ENCODE results near the gene ATL1.

- TF ChIP-seq EZH2phosphoT487 (IDR thresholded peaks at IDR 0.05; ENCODE audit: unreplicated experiment) (no peak), CTCF (conservative IDR thresholded peaks at IDR 0.05; ENCODE audit: low read depth in 2 of 2) (no peak), REST (IDR thresholded peaks at IDR 0.05; ENCODE audit: unreplicated experiment) (no peak), NANOG (IDR thresholded peaks at IDR 0.05; ENCODE audit: borderline replicate concordance) (no peak), JUNB (IDR thresholded peaks at IDR 0.05; ENCODE audit: unreplicated experiment) (no peak), CREB1 (CRISPR knock-in tag; IDR thresholded peaks at IDR 0.05; ENCODE audit: low read depth) (no peak), EZH2 (IDR thresholded peaks at IDR 0.05; ENCODE audit: low read depth, unreplicated experiment) (no peak)
Measured at GRCh38 chr14:50569714-50570274, 9.8 kb downstream of the ATL1 start.

Data from GM23338 (cell line).